CD1c-positive myeloid dendritic cell (primary cell): ENCODE results near the gene FBXW11.
A peak's percentile ranks its signal among the peaks of the same experiment; 100 is the strongest.
"Not testable (repeated sequence)": the region's sequence is repeated elsewhere in the genome, so short reads cannot be mapped to it uniquely, and the experiment has no call there.

ENCODE experiments used
- DNase-seq: peaks from one replicate; pipeline ENCODE4 v3.0.0-alpha.2; 2016; ENCODE audit errors: extremely low spot score

FBXW11 gene

DNA sequence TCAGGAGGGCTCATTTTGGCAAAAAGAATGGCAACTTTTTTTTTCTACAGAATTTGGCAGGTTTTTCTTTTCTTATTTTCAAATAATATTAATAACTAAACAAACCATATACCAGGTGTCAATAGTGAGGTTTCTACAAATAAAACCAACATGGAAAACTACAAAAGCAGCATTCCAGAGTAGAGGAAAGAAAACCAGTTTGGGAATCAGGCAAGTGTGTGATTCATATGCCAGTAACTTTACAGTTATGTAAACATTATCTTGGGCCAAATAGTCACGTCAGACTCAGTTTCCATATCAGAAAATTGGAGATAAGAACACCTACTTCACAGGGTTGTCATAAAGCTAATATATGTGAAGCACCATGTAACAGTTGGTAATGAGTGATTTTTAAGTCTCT is 51.7 kb downstream of the FBXW11 start:
- no peak for DNase-seq

DNA sequence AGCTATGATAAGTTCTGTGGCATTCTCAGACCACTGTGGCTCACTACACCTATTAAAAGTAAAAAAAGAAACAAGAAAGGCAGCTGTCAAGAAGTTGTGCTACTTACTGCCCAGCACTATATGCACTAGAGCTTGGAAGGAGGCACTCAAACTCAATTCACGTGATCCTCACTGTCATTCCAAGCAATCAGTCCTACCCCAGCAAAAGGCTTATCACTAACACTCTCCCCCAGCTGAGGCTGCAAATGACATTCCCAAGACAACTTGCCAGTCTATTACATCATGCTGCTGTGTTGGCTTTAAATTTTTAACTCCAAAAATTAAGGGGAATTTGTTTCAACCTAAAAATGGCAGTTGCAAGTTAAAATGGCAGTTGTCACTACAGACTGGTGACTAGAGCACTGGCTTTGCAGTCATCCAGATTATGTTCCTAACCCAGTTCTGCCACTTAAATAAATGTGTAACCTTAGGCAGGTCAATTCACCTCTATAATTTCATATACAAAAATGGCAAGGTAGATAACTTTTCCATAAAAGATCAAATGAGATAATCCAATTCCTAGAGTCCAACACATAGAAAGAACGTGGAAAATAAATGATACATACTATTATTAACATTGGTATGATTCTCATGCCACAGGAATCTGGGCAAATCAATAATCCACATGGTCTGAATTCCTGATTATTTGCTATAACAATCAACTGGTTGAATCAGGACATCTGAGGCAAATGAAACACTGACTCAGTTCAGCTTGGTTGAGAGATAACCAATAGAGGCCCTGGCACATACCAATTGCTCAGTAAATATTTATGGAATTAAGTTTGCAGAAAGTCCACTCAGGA is 52.4 kb downstream of the FBXW11 start:
- no peak for DNase-seq

DNA sequence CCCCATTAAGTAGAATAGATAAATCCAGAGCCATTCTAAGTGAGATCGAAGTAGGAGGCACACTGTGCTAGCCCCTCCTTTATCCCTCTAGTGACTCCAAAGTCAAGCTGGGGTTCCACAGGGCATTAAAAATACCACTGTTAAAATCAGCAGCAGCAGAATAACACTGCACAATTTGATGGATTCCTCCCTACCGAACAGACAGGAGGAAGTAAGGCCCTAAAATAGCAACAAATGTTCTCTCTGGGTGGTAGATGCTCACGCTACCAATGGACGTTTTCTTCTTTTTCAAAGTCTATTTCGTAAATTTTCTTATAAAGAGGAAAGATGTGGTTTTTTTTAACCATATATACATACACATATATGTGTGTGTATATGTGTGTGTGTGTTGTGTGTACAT is 54.4 kb downstream of the FBXW11 start:
- DNase-seq = no peak

DNA sequence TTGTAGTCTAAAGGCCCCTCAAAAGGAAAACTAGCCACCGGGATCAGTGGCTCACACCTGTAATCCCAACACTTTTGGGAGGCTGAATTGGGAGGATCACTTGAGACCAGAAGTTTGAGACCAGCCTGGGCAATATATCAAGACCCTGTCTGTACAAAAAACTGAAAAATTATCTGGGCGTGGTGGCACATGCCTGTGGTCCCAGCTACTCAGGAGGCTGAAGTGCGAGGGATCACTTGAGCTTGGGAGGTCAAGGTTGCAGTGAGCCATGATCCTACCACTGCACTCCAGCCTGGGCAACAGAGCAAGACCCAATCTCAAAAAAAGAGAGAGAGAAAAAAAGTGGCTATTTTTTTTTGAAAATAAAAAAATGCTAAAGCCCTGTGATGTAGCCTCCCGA is 55.2 kb downstream of the FBXW11 start:
- DNase-seq = no peak

DNA sequence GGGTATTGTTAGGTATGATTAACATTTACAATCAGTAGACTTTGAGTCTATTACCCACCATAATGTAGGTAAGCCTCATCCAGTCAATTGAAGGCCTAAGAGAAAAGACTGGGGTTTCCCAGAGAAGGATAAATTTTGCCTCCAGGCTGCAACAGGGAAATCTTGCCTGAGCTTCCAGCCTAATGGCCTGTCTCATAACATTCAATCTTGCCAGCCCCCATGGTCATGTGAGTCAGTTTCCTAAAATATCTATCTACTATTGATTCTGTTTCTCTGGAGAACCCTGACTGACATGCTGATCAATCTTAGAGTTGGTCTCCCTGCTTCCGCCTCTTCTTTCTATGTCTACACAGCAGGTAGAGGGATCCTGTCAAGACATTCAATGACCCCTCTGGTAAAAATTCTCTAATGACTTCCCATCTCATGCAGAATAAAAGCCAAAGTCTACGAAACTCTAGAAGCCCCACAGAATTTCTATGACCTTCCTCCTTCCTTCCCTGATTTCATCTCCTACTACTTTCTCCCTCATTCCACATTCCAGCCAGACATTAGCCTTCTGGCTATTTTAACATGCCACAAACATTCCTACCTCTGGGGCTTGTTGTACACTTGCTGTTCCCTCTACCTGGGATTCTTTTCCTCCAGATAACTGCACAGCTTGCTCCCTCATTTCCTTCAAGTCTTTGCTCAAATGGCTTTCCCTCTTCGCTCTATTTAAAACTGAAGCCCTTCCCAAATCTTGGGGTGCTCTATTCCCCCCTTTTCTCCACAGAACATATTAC is 60.2 kb downstream of the FBXW11 start:
- DNase-seq = no peak

DNA sequence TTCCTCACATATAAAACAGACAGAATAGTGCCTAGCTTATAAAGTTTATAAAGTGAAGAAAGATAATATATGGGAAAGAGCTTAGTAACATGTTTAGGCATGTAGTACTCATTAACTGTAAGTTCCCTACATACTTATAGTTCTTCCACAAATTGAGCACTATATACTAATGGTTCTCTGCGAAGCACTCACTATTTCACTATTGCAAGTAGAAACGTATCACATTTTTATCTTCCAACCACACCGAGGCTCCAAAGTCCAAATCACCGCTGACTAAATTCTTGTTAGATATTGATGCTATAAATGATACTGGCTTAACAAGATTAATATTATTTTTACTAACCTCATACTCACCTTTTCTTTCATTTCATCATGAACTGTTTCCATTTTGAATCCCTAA is 61.0 kb downstream of the FBXW11 start:
- no peak for DNase-seq

DNA sequence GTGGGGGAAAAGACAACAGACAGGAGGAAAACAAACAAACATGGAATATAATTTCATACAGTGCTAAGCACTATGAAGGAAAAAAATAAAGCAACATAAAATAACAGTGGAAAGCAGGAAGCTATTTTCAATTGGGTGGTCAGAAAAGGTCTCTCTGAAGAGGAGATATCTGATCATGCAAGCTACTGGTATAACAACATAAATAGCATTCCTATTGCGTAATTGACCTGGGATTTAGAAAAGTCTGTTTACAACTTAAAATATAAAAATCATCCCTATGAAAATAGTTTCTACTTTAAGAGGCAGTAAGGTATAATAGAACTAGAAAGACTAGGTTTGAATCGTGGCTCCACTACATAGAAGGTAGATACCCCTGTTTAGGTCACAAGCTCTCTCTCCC is 61.4 kb downstream of the FBXW11 start:
- DNase-seq = no peak

DNA sequence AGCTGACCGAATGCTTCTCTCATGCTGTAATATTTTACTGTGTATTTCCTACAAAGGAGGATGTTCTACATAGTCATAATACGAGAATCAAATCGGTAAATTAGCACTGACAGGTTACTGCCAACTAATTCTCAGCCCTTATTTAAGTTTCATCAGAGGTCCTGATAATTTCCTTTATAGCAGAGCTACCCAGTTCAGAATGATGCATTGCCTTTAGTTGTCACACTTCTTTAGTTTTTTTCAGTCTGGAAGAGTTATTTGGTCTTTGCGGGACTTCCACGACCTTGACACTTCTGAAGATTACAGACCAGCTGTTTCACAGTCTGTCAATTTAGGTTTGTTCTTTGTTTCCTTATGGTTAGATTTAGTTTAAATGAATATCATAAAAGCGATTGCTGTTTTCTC is 64.3 kb downstream of the FBXW11 start:
- DNase-seq = not testable (repeated sequence)

DNA sequence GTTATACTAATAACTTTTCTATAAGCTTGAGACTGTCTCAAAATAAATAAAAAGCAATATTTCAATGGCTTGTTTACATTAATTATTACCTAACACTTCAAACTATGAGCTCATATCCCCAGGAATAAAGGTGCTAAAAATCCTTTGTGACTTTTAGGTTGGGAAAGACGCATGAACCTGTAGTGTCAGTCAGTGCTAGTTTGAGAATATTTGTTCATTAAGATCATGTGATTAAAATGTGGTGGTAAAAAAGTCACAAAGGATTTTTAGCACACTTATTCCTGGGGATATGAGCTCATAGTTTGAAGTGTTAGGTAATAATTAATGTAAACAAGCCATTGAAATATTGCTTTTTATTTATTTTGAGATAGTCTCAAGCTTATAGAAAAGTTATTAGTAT is 64.8 kb downstream of the FBXW11 start:
- not testable (repeated sequence) for DNase-seq

DNA sequence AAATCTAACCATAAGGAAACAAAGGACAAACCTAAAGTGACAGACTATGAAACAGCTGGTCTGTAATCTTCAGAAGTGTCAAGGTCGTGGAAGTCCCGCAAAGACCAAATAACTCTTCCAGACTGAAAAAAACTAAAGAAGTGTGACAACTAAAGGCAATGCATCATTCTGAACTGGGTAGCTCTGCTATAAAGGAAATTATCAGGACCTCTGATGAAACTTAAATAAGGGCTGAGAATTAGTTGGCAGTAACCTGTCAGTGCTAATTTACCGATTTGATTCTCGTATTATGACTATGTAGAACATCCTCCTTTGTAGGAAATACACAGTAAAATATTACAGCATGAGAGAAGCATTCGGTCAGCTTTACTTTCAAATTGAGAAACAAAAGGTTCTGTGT is 65.2 kb downstream of the FBXW11 start:
- DNase-seq = not testable (repeated sequence)

DNA sequence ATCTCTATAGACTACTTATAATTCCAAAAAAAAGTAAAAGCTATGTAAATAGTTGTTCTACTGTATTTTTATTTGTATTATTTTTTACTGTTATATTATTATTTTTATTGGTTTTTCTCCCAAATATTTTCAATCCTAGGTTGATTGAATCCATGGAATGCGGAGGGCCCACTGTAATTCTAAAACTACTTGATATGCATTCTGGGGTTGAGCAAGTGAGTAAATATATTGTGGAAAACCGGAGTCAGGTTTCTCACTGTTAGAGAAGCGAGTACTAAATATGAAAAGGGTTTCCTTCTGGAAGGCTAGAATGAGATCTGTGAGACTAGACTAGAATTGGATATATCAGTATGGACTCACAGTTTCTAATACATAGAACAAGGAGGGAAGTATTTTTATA is 66.5 kb downstream of the FBXW11 start:
- DNase-seq = no peak

DNA sequence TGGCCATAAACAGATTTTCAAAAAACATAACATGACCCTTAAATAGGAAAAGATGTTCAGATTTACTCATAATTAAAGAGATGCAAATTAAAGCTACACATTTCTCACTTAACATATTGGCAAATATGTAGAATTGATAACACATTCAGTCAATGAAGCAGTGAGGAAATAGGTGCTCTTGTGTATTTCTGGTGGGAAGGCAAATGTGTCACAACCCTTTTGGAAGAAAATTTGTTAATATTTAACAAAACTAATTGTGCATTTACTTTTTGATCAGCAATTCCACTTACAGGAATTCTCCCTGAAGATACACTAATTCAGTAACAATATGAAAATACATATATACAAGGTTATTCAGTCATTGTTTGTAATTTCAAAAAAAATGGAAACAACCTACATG is 68.1 kb downstream of the FBXW11 start:
- DNase-seq = no peak

DNA sequence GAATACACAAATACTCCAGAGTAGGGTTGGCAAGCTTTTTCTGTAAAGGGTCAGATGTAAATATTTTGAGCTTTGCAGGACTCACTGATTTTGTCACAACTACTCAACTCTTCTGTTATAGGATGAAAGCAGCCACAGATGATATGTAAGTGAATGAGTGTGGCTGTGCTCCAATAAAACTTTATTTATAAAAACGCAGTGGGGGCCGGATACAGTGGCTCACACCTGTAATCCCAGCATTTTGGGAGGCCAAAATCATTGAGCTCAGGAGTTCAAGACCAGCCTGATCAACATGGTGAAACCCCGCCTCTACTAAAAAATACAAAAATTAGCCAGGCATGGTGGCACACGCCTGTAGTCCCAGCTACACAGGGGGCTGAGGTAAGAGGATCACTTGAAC is 69.1 kb downstream of the FBXW11 start:
- no peak for DNase-seq

DNA sequence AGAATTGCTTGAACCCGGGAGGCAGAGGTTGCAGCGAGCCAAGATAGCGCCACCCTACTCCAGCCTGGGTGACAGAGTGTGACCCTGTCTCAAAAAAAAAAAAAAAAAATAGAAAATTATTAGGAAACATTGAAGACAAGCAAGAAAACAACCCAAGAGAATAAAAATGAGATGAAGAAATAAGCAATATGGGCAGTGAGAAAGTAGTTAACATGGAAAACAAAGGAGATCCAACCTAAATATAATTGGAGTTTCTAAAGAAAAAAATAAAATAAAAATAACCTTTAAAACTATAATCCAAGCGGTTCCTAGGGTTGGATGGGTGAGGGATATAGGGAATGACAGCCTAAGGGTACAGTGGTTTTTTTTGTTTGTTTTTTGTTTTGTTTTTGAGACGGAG is 71.9 kb downstream of the FBXW11 start:
- DNase-seq = no peak

DNA sequence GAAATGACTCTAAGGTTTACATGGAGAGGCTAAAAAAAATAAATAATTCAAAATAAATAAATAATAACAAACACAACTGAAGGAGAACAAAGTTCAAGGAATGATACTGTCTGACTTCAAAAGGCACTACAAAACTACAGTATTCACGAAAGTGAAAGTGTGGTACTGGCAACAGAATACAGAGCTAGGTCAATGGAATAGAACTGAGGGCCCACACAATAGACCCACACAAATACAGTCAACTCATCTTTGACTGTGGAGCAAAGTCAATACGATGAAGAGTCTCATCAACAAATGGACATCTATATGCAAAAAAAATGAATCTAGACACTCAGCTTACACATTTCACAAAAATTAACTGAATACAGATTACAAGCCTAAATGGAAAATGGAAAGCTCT is 75.3 kb downstream of the FBXW11 start:
- no peak for DNase-seq

DNA sequence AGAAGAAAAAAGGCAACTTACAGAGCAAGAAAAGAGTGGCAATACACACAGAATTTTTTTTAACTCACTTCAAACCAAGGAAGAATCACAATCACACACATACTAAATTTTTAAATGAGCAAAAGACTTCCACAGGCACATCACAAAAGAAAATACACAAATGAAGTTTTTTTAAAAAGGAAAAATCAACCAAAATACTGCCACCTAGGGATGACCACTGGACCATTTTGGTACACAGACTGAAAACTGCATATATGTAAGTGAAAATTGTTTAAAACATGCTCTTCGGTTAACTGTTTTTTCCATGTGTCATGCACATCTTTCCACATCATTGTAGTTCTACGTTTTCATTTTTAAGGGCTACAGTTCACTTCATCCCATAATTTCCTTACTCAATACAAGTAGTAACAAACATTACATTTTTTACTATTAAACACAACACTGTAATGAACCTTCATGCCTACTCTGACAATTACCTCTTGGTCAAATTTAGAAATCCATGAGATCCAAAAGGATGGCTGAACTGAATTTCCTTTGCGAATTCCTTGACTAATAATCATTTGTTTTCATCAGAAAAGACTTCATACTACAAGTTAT is 79.0 kb downstream of the FBXW11 start:
- no peak for DNase-seq

DNA sequence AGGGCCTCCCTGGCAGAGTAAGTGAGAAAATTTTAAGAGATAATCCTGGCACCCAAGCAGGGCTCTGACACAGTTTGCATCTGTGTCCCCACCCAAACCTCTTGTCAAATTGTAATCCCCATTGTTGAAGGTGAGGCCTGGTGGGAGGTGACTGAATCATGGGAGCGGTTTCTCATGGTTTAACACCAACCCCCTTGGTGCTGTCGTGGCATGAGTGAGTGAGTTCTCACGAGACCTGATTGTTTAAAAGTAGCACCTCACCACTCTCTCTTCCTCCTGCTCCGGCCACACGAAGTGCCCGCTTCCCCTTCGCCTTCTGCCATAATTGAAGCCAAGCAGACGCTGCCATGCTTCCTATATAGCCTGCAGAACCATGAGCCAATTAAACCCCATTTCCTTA is 80.1 kb downstream of the FBXW11 start:
- peak; percentile 46 for DNase-seq

DNA sequence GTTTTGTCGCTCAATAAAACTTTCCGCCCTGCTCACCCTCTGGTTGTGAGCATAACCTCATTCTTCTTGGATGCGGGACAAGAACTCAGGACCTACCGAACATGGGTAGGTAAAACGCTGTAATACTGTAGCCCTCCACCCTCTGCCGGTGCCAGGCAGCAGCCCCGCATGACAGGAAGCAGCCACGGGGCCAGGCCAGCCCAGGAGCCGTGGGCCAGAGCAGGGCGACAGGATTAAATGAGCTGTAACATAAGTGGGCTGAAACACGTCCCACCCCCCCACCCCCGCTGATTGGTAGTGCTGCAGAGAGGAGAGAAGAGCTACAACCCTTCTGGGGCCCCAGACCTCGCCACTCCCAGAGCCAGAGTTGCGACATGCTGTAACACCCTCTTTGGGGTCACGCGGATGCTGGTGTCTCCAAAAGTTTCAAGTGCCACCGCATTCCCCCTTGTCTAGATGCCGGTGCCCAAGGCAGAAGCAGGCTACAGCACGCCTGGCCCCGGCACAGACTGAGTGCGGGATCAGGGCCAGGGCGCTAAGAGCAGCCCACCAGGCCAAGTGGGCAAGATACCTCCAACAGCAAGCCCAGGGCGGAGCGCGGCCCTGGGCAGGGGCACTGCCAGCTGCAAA is 81.8 kb downstream of the FBXW11 start:
- DNase-seq = no peak

DNA sequence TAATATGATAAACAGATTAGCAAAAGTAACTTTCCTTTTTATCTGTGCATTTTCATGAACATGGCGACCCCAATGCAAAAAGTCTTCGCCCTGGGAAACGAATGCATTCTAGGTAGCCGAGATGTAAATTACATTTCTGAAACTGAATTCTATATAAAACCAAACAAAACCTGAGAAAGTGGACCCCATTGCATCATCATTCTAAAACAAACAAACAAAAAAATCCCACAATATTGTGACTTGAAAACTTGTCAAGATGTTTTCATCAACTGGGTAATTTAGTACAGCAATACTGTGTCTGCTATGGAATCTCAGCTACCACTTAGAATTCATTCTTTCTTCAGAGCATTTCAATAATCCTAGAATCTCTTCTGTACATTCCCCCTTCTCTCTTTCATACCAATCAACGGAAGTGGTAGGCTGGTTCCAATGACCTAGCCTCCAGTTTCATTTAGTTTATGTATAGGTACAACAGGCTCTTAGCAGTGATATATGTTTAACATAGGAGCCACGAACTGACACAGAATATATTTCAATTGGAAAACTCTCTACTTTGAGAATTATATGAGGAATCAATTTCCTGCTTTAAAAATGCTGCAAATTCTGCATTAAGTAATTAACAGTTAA is 85.6 kb downstream of the FBXW11 start:
- no peak for DNase-seq

DNA sequence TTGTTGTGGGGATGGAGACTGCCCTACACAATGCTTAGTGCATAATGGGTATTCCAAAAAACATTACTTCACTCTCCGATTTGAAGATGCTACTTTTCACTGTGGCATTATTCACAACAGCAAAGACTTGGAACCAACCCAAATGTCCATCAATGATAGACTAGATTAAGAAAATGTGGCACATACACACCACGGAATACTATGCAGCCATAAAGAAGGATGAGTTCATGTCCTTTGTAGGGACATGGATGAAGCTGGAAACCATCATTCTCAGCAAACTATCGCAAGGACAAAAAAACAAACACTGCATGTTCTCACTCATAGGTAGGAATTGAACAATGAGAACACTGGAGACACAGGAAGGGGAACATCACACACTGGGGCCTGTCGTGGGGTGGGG is 90.7 kb downstream of the FBXW11 start:
- DNase-seq = not testable (repeated sequence)

DNA sequence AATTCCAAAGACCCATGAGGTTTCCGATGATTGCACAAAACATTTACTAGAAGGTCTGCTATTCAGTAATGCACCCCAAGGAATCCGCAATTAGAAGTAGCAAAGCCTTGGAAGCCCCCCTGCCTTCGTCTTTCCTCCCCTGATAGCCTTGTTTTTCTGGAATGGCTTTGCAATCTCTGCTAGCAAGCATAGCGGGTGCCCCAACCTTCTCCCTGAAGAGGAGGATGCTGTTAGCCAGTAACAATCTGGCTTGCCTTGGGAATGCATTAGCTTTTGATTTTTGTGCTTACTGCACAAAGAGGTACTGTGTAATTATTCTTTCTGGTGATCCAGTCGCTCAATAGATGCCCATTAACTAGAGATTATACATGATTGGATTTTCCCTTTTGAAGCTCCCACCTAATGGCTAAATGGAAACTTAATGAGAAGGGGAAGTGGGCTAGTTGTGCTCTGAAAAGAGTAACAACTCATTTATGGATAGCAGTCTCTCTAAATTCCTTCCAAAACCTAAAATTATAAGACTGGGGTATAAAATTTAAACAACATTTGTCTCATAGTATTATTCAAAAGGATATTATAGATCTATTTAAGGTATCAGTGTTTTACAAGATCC is 91.6 kb downstream of the FBXW11 start:
- no peak for DNase-seq

DNA sequence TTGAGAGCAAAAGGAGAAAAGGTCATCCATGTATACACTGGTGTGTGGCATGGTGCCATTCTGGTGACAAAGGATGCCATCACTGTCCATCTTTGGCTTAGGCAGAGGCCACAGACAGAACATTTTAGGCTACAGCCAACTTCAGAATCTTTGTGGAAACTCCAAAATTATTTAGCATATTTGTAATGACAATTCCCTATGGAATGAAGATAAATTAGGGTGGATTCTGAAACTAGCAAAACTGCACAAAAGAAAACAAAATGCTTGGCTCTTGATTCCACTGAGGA is 92.5 kb downstream of the FBXW11 start:
- DNase-seq = no peak
